Activated CD4-positive, alpha-beta memory T cell treated with anti-CD3 and anti-CD28 coated beads, Interleukin-2, amount 10 ng/mL, durations not matched to agents 7 days and 5 days (primary cell): ENCODE data around the gene SCYL3. TPM values are rescaled to one million over a fixed set of nuclear protein-coding genes. Genes with fewer than 3 reads are reported as not detected.
"Not testable (repeated sequence)": the region's sequence is repeated elsewhere in the genome, so short reads cannot be mapped to it uniquely, and the experiment has no call there.

Experiments
- CTCF ChIA-PET: fragments of 350-600 bp; sonication (Branson Sonifier 250); formaldehyde crosslinking; loops from one replicate; lab custom pipeline; 2021; ENCODE audit warnings: antibody characterized with exemption, inconsistent platforms; lab: Charles Lee
- POLR2A ChIA-PET: fragments of 350-600 bp; sonication (Branson Sonifier 250); formaldehyde crosslinking; loops from one replicate; lab custom pipeline; 2021; ENCODE audit warnings: antibody characterized with exemption; lab: Charles Lee
- DNase-seq: peaks from one replicate; pipeline ENCODE4 v3.0.0-alpha.2; 2020
- H3K27ac Mint-ChIP-seq: one replicate; pipeline ENCODE4 v1.8.0; 2021; ENCODE audit warnings: mild to moderate bottlenecking, mixed read lengths
- H3K27me3 Mint-ChIP-seq: one replicate; pipeline ENCODE4 v1.8.0; 2021; ENCODE audit warnings: mixed read lengths
- H3K36me3 Mint-ChIP-seq: one replicate; pipeline ENCODE4 v1.8.0; 2021; ENCODE audit warnings: low read depth, mixed read lengths
- H3K4me1 Mint-ChIP-seq: one replicate; pipeline ENCODE4 v1.8.0; 2021; ENCODE audit warnings: mixed read lengths
- H3K4me3 Mint-ChIP-seq: one replicate; pipeline ENCODE4 v1.8.0; 2021; ENCODE audit warnings: mild to moderate bottlenecking, mixed read lengths
- H3K9me3 Mint-ChIP-seq: one replicate; pipeline ENCODE4 v1.8.0; 2021; ENCODE audit warnings: mixed read lengths
- total RNA-seq, 2 experiments: library from RNA; stranded (reverse); gene quantifications; one replicate each; pipeline ENCODE4 v1.2.3, GENCODE V29; 2021

SCYL3 gene
- total RNA-seq, 2 experiments from 2014 or later: 16.1 to 16.8 TPM

GRCh38 chr1:169833179-169833901 is 60.4 kb downstream of the SCYL3 start:
- no peak for DNase-seq
- ChIA-PET POLR2A (no interaction called here), CTCF (interaction anchor here (0.7 to 2.4 kb wide), 3 partner anchors 13 to 772 kb away, joined by 3 to 10 read pairs (median 5); no protein-coding TSS in a partner anchor)
- Mint-ChIP-seq H3K4me1 (peaks cover 7% of the 10 kb centered on the region), H3K9me3 (no peaks in the 10 kb centered on the region), H3K4me3 (no peak overlapping the region), H3K27me3 (no peaks in the 10 kb centered on the region), H3K27ac (no peak overlapping the region), H3K36me3 (peaks cover 63% of the 10 kb centered on the region)

- DNase-seq: no peak
- H3K4me3 Mint-ChIP-seq: no peak overlapping the region
- H3K36me3 Mint-ChIP-seq: peaks cover 57% of the 10 kb centered on the region
- CTCF ChIA-PET: interaction anchor here (1.3 kb wide), 1 partner anchor 12 kb away, joined by 3 read pairs; no protein-coding TSS in a partner anchor
- POLR2A ChIA-PET: no interaction called here
- H3K9me3 Mint-ChIP-seq: no peaks in the 10 kb centered on the region
- H3K4me1 Mint-ChIP-seq: peaks cover 3% of the 10 kb centered on the region
- H3K27ac Mint-ChIP-seq: no peak overlapping the region
- H3K27me3 Mint-ChIP-seq: no peaks in the 10 kb centered on the region
These were observed 64.0 kb downstream of the SCYL3 start for GRCh38 chr1:169829671-169830070.

- no peaks in the 10 kb centered on the region for H3K27me3 Mint-ChIP-seq
- no peak overlapping the region for H3K4me3 Mint-ChIP-seq
- H3K4me1 Mint-ChIP-seq: peaks cover 3% of the 10 kb centered on the region
- CTCF ChIA-PET: no interaction called here
- peak overlapping the region; percentile 5 for H3K27ac Mint-ChIP-seq
- DNase-seq: no peak
- H3K9me3 Mint-ChIP-seq: no peaks in the 10 kb centered on the region
- H3K36me3 Mint-ChIP-seq: peaks cover 40% of the 10 kb centered on the region
- POLR2A ChIA-PET: no interaction called here
These were observed 69.5 kb downstream of the SCYL3 start for GRCh38 chr1:169824153-169824552.

- peaks cover 43% of the 10 kb centered on the region for H3K36me3 Mint-ChIP-seq
- H3K27ac Mint-ChIP-seq: no peak overlapping the region
- no peaks in the 10 kb centered on the region for H3K27me3 Mint-ChIP-seq
- POLR2A ChIA-PET: no interaction called here
- H3K4me3 Mint-ChIP-seq: no peak overlapping the region
- H3K9me3 Mint-ChIP-seq: no peaks in the 10 kb centered on the region
- no peak for DNase-seq
- no peaks in the 10 kb centered on the region for H3K4me1 Mint-ChIP-seq
- CTCF ChIA-PET: no interaction called here
These were observed 72.2 kb downstream of the SCYL3 start for GRCh38 chr1:169821500-169821899.

- POLR2A ChIA-PET: no interaction called here
- no peak for DNase-seq
- Mint-ChIP-seq H3K27me3 (no peaks in the 10 kb centered on the region), H3K4me3 (no peak overlapping the region), H3K4me1 (peaks cover 8% of the 10 kb centered on the region), H3K9me3 (no peaks in the 10 kb centered on the region), H3K36me3 (peaks cover 55% of the 10 kb centered on the region), H3K27ac (no peak overlapping the region)
- CTCF ChIA-PET: no interaction called here
These were observed 77.1 kb downstream of the SCYL3 start for GRCh38 chr1:169816617-169817016.

- no peak overlapping the region for H3K27ac Mint-ChIP-seq
- H3K36me3 Mint-ChIP-seq: peaks cover 57% of the 10 kb centered on the region
- CTCF ChIA-PET: no interaction called here
- DNase-seq: no peak
- POLR2A ChIA-PET: no interaction called here
- H3K9me3 Mint-ChIP-seq: no peaks in the 10 kb centered on the region
- peaks cover 8% of the 10 kb centered on the region for H3K4me1 Mint-ChIP-seq
- no peak overlapping the region for H3K4me3 Mint-ChIP-seq
- H3K27me3 Mint-ChIP-seq: no peaks in the 10 kb centered on the region
These were observed 79.4 kb downstream of the SCYL3 start for GRCh38 chr1:169814265-169814664.

- Mint-ChIP-seq H3K4me3 (no peak overlapping the region), H3K4me1 (peaks cover 8% of the 10 kb centered on the region), H3K27ac (no peak overlapping the region), H3K36me3 (peaks cover 57% of the 10 kb centered on the region), H3K27me3 (no peaks in the 10 kb centered on the region), H3K9me3 (no peaks in the 10 kb centered on the region)
- ChIA-PET CTCF (no interaction called here), POLR2A (no interaction called here)
- DNase-seq: no peak
These were observed 81.6 kb downstream of the SCYL3 start for GRCh38 chr1:169812131-169812530.

GRCh38 chr1:169811418-169812035 is 82.2 kb downstream of the SCYL3 start:
- H3K27me3 Mint-ChIP-seq, CTCF ChIA-PET, H3K9me3 Mint-ChIP-seq, H3K4me1 Mint-ChIP-seq, POLR2A ChIA-PET, H3K27ac Mint-ChIP-seq, DNase-seq, H3K4me3 Mint-ChIP-seq: not testable (repeated sequence)
- peaks cover 57% of the 10 kb centered on the region for H3K36me3 Mint-ChIP-seq

- Mint-ChIP-seq H3K4me3 (no peak overlapping the region), H3K9me3 (no peaks in the 10 kb centered on the region), H3K36me3 (peaks cover 54% of the 10 kb centered on the region), H3K4me1 (peaks cover 8% of the 10 kb centered on the region), H3K27me3 (no peaks in the 10 kb centered on the region), H3K27ac (no peak overlapping the region)
- ChIA-PET POLR2A (interaction anchor here (0.7 to 1.2 kb wide), 2 partner anchors 14 to 223 kb away, joined by 3 read pairs; partner anchors contain the start of genes F5 and METTL18), CTCF (interaction anchor here (0.7 to 3.5 kb wide), 14 partner anchors 11 to 261 kb away, joined by 3 to 21 read pairs (median 5); partner anchors contain the start of genes F5 and METTL18)
- DNase-seq: no peak
These were observed 84.2 kb downstream of the SCYL3 start for GRCh38 chr1:169809370-169810095.

GRCh38 chr1:169804941-169805340 is 88.8 kb downstream of the SCYL3 start:
- no peak overlapping the region for H3K27ac Mint-ChIP-seq
- peaks cover 59% of the 10 kb centered on the region for H3K36me3 Mint-ChIP-seq
- CTCF ChIA-PET: no interaction called here
- no peak for DNase-seq
- POLR2A ChIA-PET: no interaction called here
- no peak overlapping the region for H3K4me3 Mint-ChIP-seq
- no peaks in the 10 kb centered on the region for H3K27me3 Mint-ChIP-seq
- no peaks in the 10 kb centered on the region for H3K9me3 Mint-ChIP-seq
- H3K4me1 Mint-ChIP-seq: peaks cover 21% of the 10 kb centered on the region

GRCh38 chr1:169802888-169803287 is 90.8 kb downstream of the SCYL3 start:
- ChIA-PET POLR2A (interaction anchor here (1.2 to 2.5 kb wide), 3 partner anchors 8 to 91 kb away, joined by 3 to 7 read pairs (median 4); partner anchors contain the start of gene SCYL3), CTCF (interaction anchor here (1.0 kb wide), 1 partner anchor 216 kb away, joined by 3 read pairs; the partner anchor contains the start of gene F5)
- no peaks in the 10 kb centered on the region for H3K27me3 Mint-ChIP-seq
- H3K4me1 Mint-ChIP-seq: peaks cover 34% of the 10 kb centered on the region
- H3K27ac Mint-ChIP-seq: peak overlapping the region; percentile 42
- no peak for DNase-seq
- peaks cover 60% of the 10 kb centered on the region for H3K36me3 Mint-ChIP-seq
- H3K9me3 Mint-ChIP-seq: no peaks in the 10 kb centered on the region
- H3K4me3 Mint-ChIP-seq: no peak overlapping the region
